GM12878 (cell line): ENCODE results near the gene OSGIN1.

Experiments
- CHD2 ChIP-seq: IDR thresholded peaks from 2 replicates; pipeline ENCODE4 v1.6.1; 2011; ENCODE audit warnings: low read depth, low read length, improper control_type of control experiment, borderline replicate concordance
- PBX3 ChIP-seq: IDR thresholded peaks from 2 replicates; pipeline ENCODE4 v1.6.1; 2011; ENCODE audit warnings: mild to moderate bottlenecking, low read depth, low read length, moderate library complexity; ENCODE audit not compliant: insufficient replicate concordance
- POLR2A ChIP-seq: IDR thresholded peaks from 2 replicates; pipeline ENCODE4 v1.6.1; 2011; ENCODE audit warnings: low read depth, mild to moderate bottlenecking, low read length
- USF1 ChIP-seq: IDR thresholded peaks from 2 replicates; pipeline ENCODE4 v1.6.1; 2011; ENCODE audit warnings: borderline replicate concordance, low read depth, mild to moderate bottlenecking, moderate library complexity, mixed read lengths, low read length; ENCODE audit not compliant: insufficient read depth; ENCODE audit errors: extremely low read length
- ZNF274 ChIP-seq: IDR thresholded peaks from one replicate; pipeline ENCODE4 v1.8.0; 2011; ENCODE audit not compliant: insufficient read length, insufficient read depth

- TF ChIP-seq CHD2 (no peak), ZNF274 (no peak), POLR2A (no peak), USF1 (no peak), PBX3 (no peak)
Observed at GRCh38 chr16:83994087-83994486, 41.0 kb downstream of the OSGIN1 start.
